BE2C (cell line): ENCODE data around the gene CACNB4.
"Not testable (repeated sequence)": the region's sequence is repeated elsewhere in the genome, so short reads cannot be mapped to it uniquely, and the experiment has no call there.

Experiments
- DNase-seq: peaks from one replicate; pipeline ENCODE4 v3.0.0-alpha.2; 2020
- H3K27me3 ChIP-seq: fragments of 250-450 bp; sonication (Bioruptor Pico); 2 replicates; pipeline ENCODE4 v1.5.1; 2020; ENCODE audit warnings: mild to moderate bottlenecking
- H3K36me3 ChIP-seq: fragments of 250-450 bp; sonication (Bioruptor Pico); 2 replicates; pipeline ENCODE4 v1.5.1; 2020; ENCODE audit warnings: mild to moderate bottlenecking
- H3K4me1 ChIP-seq: fragments of 250-450 bp; sonication (Bioruptor Pico); 2 replicates; pipeline ENCODE4 v1.5.1; 2020
- H3K4me3 ChIP-seq: 2 replicates; pipeline ENCODE4 v1.5.1; 2011; ENCODE audit warnings: low read depth, low read length
- H3K9me3 ChIP-seq: fragments of 250-450 bp; sonication (Bioruptor Pico); 2 replicates; pipeline ENCODE4 v1.5.1; 2020
- CTCF ChIP-seq: IDR thresholded peaks from 2 replicates; pipeline ENCODE4 v1.5.1; 2012; ENCODE audit warnings: mild to moderate bottlenecking, low read depth, low read length

CACNB4 gene

GRCh38 chr2:151878204-151878603 lies 220.6 kb downstream of the CACNB4 start:
- H3K4me3 ChIP-seq: no peak overlapping the region
- H3K27me3 ChIP-seq: no peaks in the 10 kb centered on the region
- H3K4me1 ChIP-seq: no peaks in the 10 kb centered on the region
- no peaks in the 10 kb centered on the region for H3K9me3 ChIP-seq
- DNase-seq: no peak
- H3K36me3 ChIP-seq: no peaks in the 10 kb centered on the region
- TF ChIP-seq CTCF: no peak

GRCh38 chr2:151875631-151876030 lies 223.2 kb downstream of the CACNB4 start:
- not testable (repeated sequence) for H3K9me3 ChIP-seq, H3K36me3 ChIP-seq, H3K4me1 ChIP-seq, DNase-seq, H3K4me3 ChIP-seq, H3K27me3 ChIP-seq

- no peaks in the 10 kb centered on the region for H3K36me3 ChIP-seq
- DNase-seq: no peak
- peaks cover 3% of the 10 kb centered on the region; the same call in 1 of the 2 replicates for H3K27me3 ChIP-seq
- H3K4me1 ChIP-seq: no peaks in the 10 kb centered on the region
- H3K9me3 ChIP-seq: no peaks in the 10 kb centered on the region
- no peak overlapping the region for H3K4me3 ChIP-seq
- TF ChIP-seq CTCF: no peak
Measured at GRCh38 chr2:151872463-151872862, 226.4 kb downstream of the CACNB4 start.

- Histone ChIP-seq H3K4me1 (no peaks in the 10 kb centered on the region), H3K4me3 (no peak overlapping the region), H3K36me3 (no peaks in the 10 kb centered on the region), H3K27me3 (peaks cover 3% of the 10 kb centered on the region; the same call in 1 of the 2 replicates), H3K9me3 (no peaks in the 10 kb centered on the region)
- no peak for DNase-seq
- no peak for TF ChIP-seq CTCF
Measured at GRCh38 chr2:151869291-151869690, 229.6 kb downstream of the CACNB4 start.

- no peaks in the 10 kb centered on the region for H3K4me1 ChIP-seq
- DNase-seq: no peak
- no peaks in the 10 kb centered on the region for H3K9me3 ChIP-seq
- H3K4me3 ChIP-seq: no peak overlapping the region
- H3K36me3 ChIP-seq: no peaks in the 10 kb centered on the region
- no peak for TF ChIP-seq CTCF
- no peaks in the 10 kb centered on the region for H3K27me3 ChIP-seq
Measured at GRCh38 chr2:151862700-151863099, 236.1 kb downstream of the CACNB4 start.

GRCh38 chr2:151861174-151861573 lies 237.7 kb downstream of the CACNB4 start:
- no peak for DNase-seq
- no peaks in the 10 kb centered on the region for H3K27me3 ChIP-seq
- H3K9me3 ChIP-seq: no peaks in the 10 kb centered on the region
- TF ChIP-seq CTCF: no peak
- no peaks in the 10 kb centered on the region for H3K36me3 ChIP-seq
- no peak overlapping the region for H3K4me3 ChIP-seq
- H3K4me1 ChIP-seq: no peaks in the 10 kb centered on the region

GRCh38 chr2:151860613-151861146 lies 238.2 kb downstream of the CACNB4 start:
- no peak for TF ChIP-seq CTCF
- H3K4me3 ChIP-seq: no peak overlapping the region
- no peaks in the 10 kb centered on the region for H3K36me3 ChIP-seq
- no peaks in the 10 kb centered on the region for H3K9me3 ChIP-seq
- no peaks in the 10 kb centered on the region for H3K4me1 ChIP-seq
- no peaks in the 10 kb centered on the region for H3K27me3 ChIP-seq
- no peak for DNase-seq
